HUES48 (cell line): ENCODE measurements around the gene STMN3.
"Not testable (repeated sequence)": the region's sequence is repeated elsewhere in the genome, so short reads cannot be mapped to it uniquely, and the experiment has no call there.

Experiments used
- H3K27ac ChIP-seq: one replicate; pipeline ENCODE4 v1.7.0; 2013; ENCODE audit warnings: low read depth, low read length, inconsistent platforms
- H3K27me3 ChIP-seq: 2 replicates; pipeline ENCODE4 v1.6.1; 2013; ENCODE audit warnings: mild to moderate bottlenecking, low read length; ENCODE audit not compliant: control insufficient read depth, insufficient read depth
- H3K36me3 ChIP-seq: 2 replicates; pipeline ENCODE4 v1.6.1; 2013; ENCODE audit warnings: low read length; ENCODE audit not compliant: control insufficient read depth, insufficient read depth
- H3K4me1 ChIP-seq: 2 replicates; pipeline ENCODE4 v1.6.1; 2013; ENCODE audit warnings: mild to moderate bottlenecking, low read length; ENCODE audit not compliant: control insufficient read depth, insufficient read depth
- H3K4me3 ChIP-seq: 2 replicates; pipeline ENCODE4 v1.5.1; 2013; ENCODE audit warnings: mild to moderate bottlenecking, low read depth, low read length
- H3K9ac ChIP-seq: 2 replicates; pipeline ENCODE4 v1.6.1; 2013; ENCODE audit warnings: mild to moderate bottlenecking, low read depth, low read length, moderate library complexity
- H3K9me3 ChIP-seq: 2 replicates; pipeline ENCODE4 v1.6.1; 2013; ENCODE audit warnings: low read length; ENCODE audit not compliant: control insufficient read depth, insufficient read depth

The STMN3 gene

GRCh38 chr20:63660622-63661021, 7.4 kb upstream of the STMN3 start:
- Histone ChIP-seq H3K9ac (no peak overlapping the region), H3K4me3 (no peak overlapping the region), H3K27me3 (no peaks in the 10 kb centered on the region), H3K36me3 (peaks cover 47% of the 10 kb centered on the region), H3K9me3 (no peaks in the 10 kb centered on the region), H3K4me1 (peaks cover 5% of the 10 kb centered on the region), H3K27ac (no peak overlapping the region)

- H3K9ac ChIP-seq, H3K9me3 ChIP-seq, H3K27me3 ChIP-seq, H3K4me3 ChIP-seq, H3K27ac ChIP-seq, H3K4me1 ChIP-seq: not testable (repeated sequence)
- peaks cover 46% of the 10 kb centered on the region for H3K36me3 ChIP-seq
Measured at GRCh38 chr20:63660174-63660573, 7.0 kb upstream of the STMN3 start.

GRCh38 chr20:63659370-63659769, 6.1 kb upstream of the STMN3 start:
- Histone ChIP-seq H3K9me3 (no peaks in the 10 kb centered on the region), H3K4me1 (peaks cover 9% of the 10 kb centered on the region), H3K27me3 (no peaks in the 10 kb centered on the region), H3K9ac (no peak overlapping the region), H3K27ac (no peak overlapping the region), H3K4me3 (peak overlapping the region; percentile 95), H3K36me3 (peaks cover 46% of the 10 kb centered on the region)

- peak overlapping the region; percentile 71; the same call in 1 of the 2 replicates for H3K9ac ChIP-seq
- no peaks in the 10 kb centered on the region for H3K9me3 ChIP-seq
- H3K4me3 ChIP-seq, result peak overlapping the region; percentile 95
- H3K36me3 ChIP-seq, result peaks cover 41% of the 10 kb centered on the region
- H3K27me3 ChIP-seq, result no peaks in the 10 kb centered on the region
- H3K4me1 ChIP-seq, result peaks cover 13% of the 10 kb centered on the region
- peak overlapping the region; percentile 7 for H3K27ac ChIP-seq
Measured at GRCh38 chr20:63658749-63659187, 5.5 kb upstream of the STMN3 start.

- H3K9ac ChIP-seq, result peak within 1 kb of the TSS; percentile 71
- peak within 1 kb of the TSS; percentile 95 for H3K4me3 ChIP-seq
- H3K36me3 ChIP-seq, result peaks cover 35% of the 10 kb centered on the region
- no peaks in the 10 kb centered on the region for H3K27me3 ChIP-seq
- H3K27ac ChIP-seq, result peak within 1 kb of the TSS; percentile 70
- peaks cover 13% of the 10 kb centered on the region for H3K4me1 ChIP-seq
- no peaks in the 10 kb centered on the region for H3K9me3 ChIP-seq
Measured at GRCh38 chr20:63657937-63658748, 4.9 kb upstream of the STMN3 start, which contains the start of gene RTEL1. Gene RTEL1 (plus strand): TSS chr20:63658312. CDS start chr20:63659403, 1,091 bp downstream.

GRCh38 chr20:63657260-63657936, 4.2 kb upstream of the STMN3 start:
- H3K27ac ChIP-seq, result peak overlapping the region; percentile 70
- peak overlapping the region; percentile 71 for H3K9ac ChIP-seq
- no peaks in the 10 kb centered on the region for H3K27me3 ChIP-seq
- peak overlapping the region; percentile 95; the same call in 1 of the 2 replicates for H3K4me3 ChIP-seq
- H3K4me1 ChIP-seq, result peaks cover 13% of the 10 kb centered on the region
- H3K36me3 ChIP-seq, result peaks cover 28% of the 10 kb centered on the region
- no peaks in the 10 kb centered on the region for H3K9me3 ChIP-seq

- H3K36me3 ChIP-seq, result peaks cover 18% of the 10 kb centered on the region
- no peak overlapping the region for H3K27ac ChIP-seq
- H3K27me3 ChIP-seq, result peaks cover 8% of the 10 kb centered on the region; the same call in 1 of the 2 replicates
- H3K4me3 ChIP-seq, result no peak overlapping the region
- peaks cover 13% of the 10 kb centered on the region for H3K4me1 ChIP-seq
- H3K9ac ChIP-seq, result no peak overlapping the region
- H3K9me3 ChIP-seq, result no peaks in the 10 kb centered on the region
Measured at GRCh38 chr20:63656451-63656850, 3.2 kb upstream of the STMN3 start.

GRCh38 chr20:63655249-63655648, 2.0 kb upstream of the STMN3 start:
- H3K9me3 ChIP-seq, result no peaks in the 10 kb centered on the region
- H3K4me1 ChIP-seq, result peaks cover 13% of the 10 kb centered on the region
- peaks cover 6% of the 10 kb centered on the region for H3K36me3 ChIP-seq
- no peak overlapping the region for H3K9ac ChIP-seq
- no peak overlapping the region for H3K4me3 ChIP-seq
- H3K27ac ChIP-seq, result no peak overlapping the region
- H3K27me3 ChIP-seq, result peaks cover 9% of the 10 kb centered on the region; the same call in 1 of the 2 replicates

GRCh38 chr20:63653974-63654668, 897 bp upstream of the STMN3 start:
- Histone ChIP-seq H3K27ac (peak overlapping the region; percentile 89), H3K9ac (peak overlapping the region; percentile 56), H3K27me3 (peaks cover 9% of the 10 kb centered on the region; the same call in 1 of the 2 replicates), H3K4me1 (peaks cover 10% of the 10 kb centered on the region), H3K4me3 (peak overlapping the region; percentile 76), H3K36me3 (no peaks in the 10 kb centered on the region), H3K9me3 (no peaks in the 10 kb centered on the region)

GRCh38 chr20:63652192-63652980, 838 bp downstream of the STMN3 start:
- Histone ChIP-seq H3K4me1 (peaks cover 8% of the 10 kb centered on the region), H3K36me3 (peaks cover 4% of the 10 kb centered on the region; the same call in 1 of the 2 replicates), H3K9ac (no peak overlapping the region)

More at GRCh38 chr20:63652192-63652980, 838 bp downstream of the STMN3 start:
- peaks cover 9% of the 10 kb centered on the region; the same call in 1 of the 2 replicates for H3K27me3 ChIP-seq
- H3K27ac ChIP-seq, result peak overlapping the region; percentile 69
- peak overlapping the region; percentile 66 for H3K4me3 ChIP-seq
- H3K9me3 ChIP-seq, result no peaks in the 10 kb centered on the region
